Muscle of leg (tissue), 11 donors: Measurements from ENCODE around the gene ABLIM1. TPM values are rescaled to one million over a fixed set of nuclear protein-coding genes. Genes with fewer than 3 reads are reported as not detected.

Experiments
- DNase-seq: peaks from one replicate; pipeline ENCODE4 v3.0.0; 2013
- H3K27ac ChIP-seq: one replicate; pipeline ENCODE4 v1.5.1; 2013; ENCODE audit warnings: mild to moderate bottlenecking, low read length, control low read depth
- H3K27me3 ChIP-seq: one replicate; pipeline ENCODE4 v1.6.1; 2013; ENCODE audit warnings: low read length; ENCODE audit not compliant: control insufficient read depth, insufficient read depth
- H3K36me3 ChIP-seq: one replicate; pipeline ENCODE4 v1.6.1; 2013; ENCODE audit warnings: low read length; ENCODE audit not compliant: control insufficient read depth, insufficient read depth
- H3K4me1 ChIP-seq: one replicate; pipeline ENCODE4 v1.6.1; 2013; ENCODE audit warnings: low read length; ENCODE audit not compliant: control insufficient read depth, insufficient read depth
- H3K4me3 ChIP-seq: one replicate; pipeline ENCODE4 v1.5.1; 2013; ENCODE audit warnings: low read length, control low read depth
- H3K9me3 ChIP-seq: replicated peaks from 2 replicates; pipeline ENCODE4 v1.6.1; 2013; ENCODE audit warnings: low read depth, low read length; ENCODE audit not compliant: control insufficient read depth
- WGBS: methylation state at CpG from one replicate; pipeline ENCODE4 v1.1.5; 2013; ENCODE audit warnings: missing lambda C conversion rate; ENCODE audit not compliant: insufficient coverage; 5-methylcytosine and 5-hydroxymethylcytosine counted together
- polyA plus RNA-seq, 8 donors: library from polyadenylated mRNA; unstranded; fragments of 120-200 nt; gene quantifications; one replicate each; pipeline versions ENCODE4 v1.2.1 to v1.2.3, GENCODE V29; 2013; ENCODE audit warnings: inconsistent platforms in 1 of 8, low replicate concordance in 1 of 8; ENCODE audit not compliant: insufficient read length in 8 of 8, insufficient read depth in 1 of 8
- total RNA-seq: library from RNA; stranded (reverse); fragments of 120-200 nt; gene quantifications from one replicate; pipeline ENCODE4 v1.2.4, GENCODE V29; 2013

ABLIM1 gene
- total and polyA plus RNA-seq, 9 donors = 27.7 to 62.7 (median 46.2) TPM

DNA sequence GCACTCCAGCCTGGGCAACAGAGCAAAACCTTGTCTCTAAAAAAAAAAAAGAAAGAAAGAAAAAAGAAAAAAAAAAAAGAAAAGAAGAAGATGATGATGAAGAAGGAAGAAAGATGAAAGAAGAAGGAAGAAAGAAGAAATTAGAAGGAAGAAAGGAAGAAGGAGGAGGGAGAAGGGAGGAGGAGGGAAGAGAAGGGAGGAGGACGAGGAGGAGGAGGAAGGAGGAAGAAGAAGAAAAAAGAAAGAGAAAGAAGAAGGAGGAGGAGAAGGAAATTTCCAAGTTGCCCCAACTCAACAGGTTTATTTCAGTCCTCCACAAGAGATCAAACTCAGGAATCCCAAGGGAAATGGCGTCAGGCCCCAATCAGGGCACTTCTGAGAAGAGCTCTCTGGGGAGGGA is 115.7 kb downstream of the ABLIM1 start:
- H3K36me3 ChIP-seq = peaks cover 11% of the 10 kb centered on the region
- no peaks in the 10 kb centered on the region for H3K27me3 ChIP-seq
- 80% methylated on average over 1 of the region's 2 CpGs for WGBS
- H3K9me3 ChIP-seq = no peaks in the 10 kb centered on the region
- peak overlapping the region; percentile 85 for H3K27ac ChIP-seq
- no peak overlapping the region for H3K4me3 ChIP-seq
- peaks cover 23% of the 10 kb centered on the region for H3K4me1 ChIP-seq
- DNase-seq = no peak

DNA sequence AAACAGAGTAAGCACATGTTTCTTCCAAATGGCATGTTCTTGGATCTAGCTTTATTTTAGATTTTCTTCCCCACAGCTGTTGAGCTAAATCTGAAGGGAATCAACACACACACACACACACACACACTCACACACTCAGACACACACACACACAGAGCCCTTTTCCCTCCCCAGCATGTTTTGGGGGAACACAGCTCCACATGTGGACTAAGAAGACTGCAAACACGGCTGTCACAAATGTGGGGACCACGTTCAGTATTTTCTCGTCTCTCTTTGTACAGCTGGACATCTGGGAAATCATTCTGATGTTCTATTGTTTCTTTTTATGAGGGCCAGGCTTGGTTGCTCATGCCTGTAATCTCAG is 116.3 kb downstream of the ABLIM1 start:
- WGBS = 43% methylated on average over 3 of the region's 3 CpGs
- DNase-seq = no peak
- Histone ChIP-seq H3K9me3 (no peaks in the 10 kb centered on the region), H3K4me3 (no peak overlapping the region), H3K36me3 (peaks cover 11% of the 10 kb centered on the region), H3K4me1 (peaks cover 23% of the 10 kb centered on the region), H3K27me3 (no peaks in the 10 kb centered on the region), H3K27ac (peak overlapping the region; percentile 85)

DNA sequence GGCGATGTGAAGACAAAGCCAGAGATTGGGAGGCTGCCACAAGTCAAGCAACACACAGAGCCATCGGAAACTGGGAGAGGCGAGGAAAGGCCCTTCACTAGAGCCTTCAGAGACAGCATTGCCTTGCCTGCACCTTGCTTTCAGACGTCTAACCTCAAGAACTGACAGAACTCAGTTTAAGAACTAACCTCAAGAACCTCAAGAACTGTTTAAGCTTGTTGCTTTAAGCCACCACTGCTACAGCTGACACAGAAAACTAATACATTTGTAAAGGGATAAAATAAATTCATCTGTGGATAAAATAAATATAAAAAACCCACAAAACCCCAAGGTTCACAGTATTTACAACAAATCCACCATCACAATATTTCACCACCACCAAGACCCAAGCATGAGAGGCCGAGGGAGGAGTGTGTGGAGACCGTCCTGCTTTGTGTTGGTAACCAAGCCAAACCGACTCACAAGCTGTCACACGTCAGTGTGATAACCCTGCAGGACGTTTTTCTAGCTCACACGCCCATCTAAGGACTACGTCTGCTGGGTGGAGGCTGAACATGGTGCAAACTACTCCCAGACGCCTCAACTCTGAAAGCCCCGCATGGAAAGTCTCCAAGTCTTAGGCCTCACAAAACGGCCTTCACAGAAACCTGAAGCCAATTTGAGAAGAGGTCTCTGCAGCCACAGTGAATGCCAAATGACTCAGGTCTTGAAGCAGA is 116.8 kb downstream of the ABLIM1 start:
- no peaks in the 10 kb centered on the region for H3K27me3 ChIP-seq
- no peak overlapping the region for H3K4me3 ChIP-seq
- H3K9me3 ChIP-seq = no peaks in the 10 kb centered on the region
- DNase-seq = peak; percentile 98
- 37% methylated on average over 12 of the region's 14 CpGs for WGBS
- peaks cover 11% of the 10 kb centered on the region for H3K36me3 ChIP-seq
- peaks cover 23% of the 10 kb centered on the region for H3K4me1 ChIP-seq
- peak overlapping the region; percentile 85 for H3K27ac ChIP-seq

DNA sequence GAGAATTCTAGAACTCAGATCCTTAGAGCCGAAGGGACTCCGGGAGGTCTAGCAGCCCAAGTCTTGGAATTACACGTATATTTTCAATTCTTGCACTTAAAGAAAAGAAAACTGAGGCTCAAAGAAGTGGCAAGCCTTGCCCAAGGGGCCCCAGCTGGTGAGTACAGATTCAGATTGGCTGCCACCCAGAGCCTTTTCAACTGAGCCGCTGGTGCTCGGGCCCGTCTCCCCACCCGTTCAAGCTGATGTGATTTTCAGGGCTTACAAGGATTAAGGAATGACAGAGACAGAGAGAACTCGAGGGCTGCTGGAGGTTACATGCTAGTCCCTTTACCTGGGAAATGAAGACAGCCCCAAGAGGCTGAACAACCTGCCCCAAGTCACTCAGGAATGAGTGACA is 117.8 kb downstream of the ABLIM1 start:
- H3K27ac ChIP-seq = peak overlapping the region; percentile 85
- peaks cover 8% of the 10 kb centered on the region for H3K36me3 ChIP-seq
- WGBS = 62% methylated on average over 8 of the region's 8 CpGs
- no peaks in the 10 kb centered on the region for H3K27me3 ChIP-seq
- DNase-seq = no peak
- peaks cover 23% of the 10 kb centered on the region for H3K4me1 ChIP-seq
- H3K9me3 ChIP-seq = no peaks in the 10 kb centered on the region
- H3K4me3 ChIP-seq = no peak overlapping the region

DNA sequence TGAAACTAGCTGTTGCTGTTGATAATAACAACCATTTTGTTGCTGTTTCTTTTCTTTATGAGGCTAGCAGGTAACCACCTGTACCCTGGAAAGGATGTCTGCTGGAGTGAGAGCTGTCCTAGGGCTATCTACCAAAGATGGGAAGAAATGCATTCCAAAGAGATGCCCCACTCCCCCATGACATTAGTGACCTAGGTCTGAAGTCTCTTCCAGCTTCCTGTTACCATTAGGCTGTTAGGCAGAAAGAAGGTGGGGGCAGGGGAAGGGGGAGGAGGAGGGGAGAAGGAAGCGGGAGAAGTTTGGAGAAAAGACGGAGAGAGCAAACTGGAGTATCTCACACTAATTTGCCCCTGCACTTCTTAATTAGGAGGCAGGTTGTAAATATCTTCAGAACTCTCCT is 118.5 kb downstream of the ABLIM1 start:
- Histone ChIP-seq H3K27me3 (no peaks in the 10 kb centered on the region), H3K27ac (no peak overlapping the region), H3K36me3 (peaks cover 3% of the 10 kb centered on the region), H3K9me3 (no peaks in the 10 kb centered on the region), H3K4me1 (peaks cover 23% of the 10 kb centered on the region), H3K4me3 (no peak overlapping the region)
- WGBS = no CpG with 5 or more reads among the region's 2 CpGs
- no peak for DNase-seq

DNA sequence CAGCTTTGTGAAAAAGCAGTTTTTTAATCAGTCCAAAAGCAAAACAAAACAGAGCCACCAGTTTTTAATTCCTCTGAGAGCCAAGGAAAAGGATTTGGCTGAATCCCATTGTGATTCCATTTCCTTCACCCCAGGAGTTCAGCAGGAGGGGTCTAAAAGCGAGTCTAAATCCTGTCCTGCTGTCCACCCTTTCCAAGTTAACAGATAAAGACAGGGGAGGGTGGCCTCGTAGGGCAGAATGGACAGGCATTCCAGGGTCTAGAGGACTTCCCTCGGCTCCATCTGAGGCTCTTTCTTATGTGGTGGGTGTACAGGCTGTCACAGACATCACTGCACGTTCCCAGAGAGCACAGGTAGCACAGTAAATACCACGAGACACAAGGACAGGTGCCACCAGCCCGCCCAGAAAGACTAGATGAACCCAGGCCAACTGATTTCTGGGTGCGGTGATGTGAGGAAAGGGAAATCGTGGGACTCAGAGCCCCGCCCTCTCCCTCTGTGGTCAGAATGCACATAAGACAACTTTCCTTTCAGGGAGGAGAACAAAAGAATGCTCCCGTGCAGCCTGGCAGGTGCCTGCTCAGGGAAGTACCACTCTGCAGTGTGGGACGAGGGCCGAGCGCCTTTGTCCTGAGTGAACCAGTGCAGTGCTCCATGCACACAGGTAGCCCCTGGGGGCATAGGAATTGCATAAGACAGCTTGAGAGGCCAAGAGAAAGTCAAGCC is 119.7 kb downstream of the ABLIM1 start:
- Histone ChIP-seq H3K27me3 (no peaks in the 10 kb centered on the region), H3K27ac (no peak overlapping the region), H3K4me3 (no peak overlapping the region), H3K36me3 (peaks cover 7% of the 10 kb centered on the region), H3K9me3 (no peaks in the 10 kb centered on the region), H3K4me1 (peaks cover 23% of the 10 kb centered on the region)
- no peak for DNase-seq
- WGBS = 59% methylated on average over 9 of the region's 13 CpGs

DNA sequence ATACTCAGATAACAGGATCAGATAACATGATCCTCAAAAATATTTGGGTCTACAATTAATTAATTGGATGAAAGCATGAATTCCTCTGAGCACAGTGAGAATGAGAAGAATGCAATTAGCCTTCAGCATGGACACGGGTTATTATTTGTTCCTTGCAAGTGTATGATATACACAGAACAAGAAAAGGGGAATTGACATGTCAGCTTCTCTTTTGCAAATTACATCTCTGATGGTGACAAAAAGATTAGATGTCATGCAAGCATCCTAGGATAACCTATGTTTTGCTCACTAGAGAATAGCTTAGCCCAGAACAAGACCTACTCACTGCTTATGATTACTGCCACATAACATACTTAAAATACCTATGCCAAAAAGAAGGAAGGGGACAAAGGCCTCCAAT is 120.3 kb downstream of the ABLIM1 start:
- no peak for DNase-seq
- H3K4me1 ChIP-seq = peaks cover 23% of the 10 kb centered on the region
- peaks cover 7% of the 10 kb centered on the region for H3K36me3 ChIP-seq

DNA sequence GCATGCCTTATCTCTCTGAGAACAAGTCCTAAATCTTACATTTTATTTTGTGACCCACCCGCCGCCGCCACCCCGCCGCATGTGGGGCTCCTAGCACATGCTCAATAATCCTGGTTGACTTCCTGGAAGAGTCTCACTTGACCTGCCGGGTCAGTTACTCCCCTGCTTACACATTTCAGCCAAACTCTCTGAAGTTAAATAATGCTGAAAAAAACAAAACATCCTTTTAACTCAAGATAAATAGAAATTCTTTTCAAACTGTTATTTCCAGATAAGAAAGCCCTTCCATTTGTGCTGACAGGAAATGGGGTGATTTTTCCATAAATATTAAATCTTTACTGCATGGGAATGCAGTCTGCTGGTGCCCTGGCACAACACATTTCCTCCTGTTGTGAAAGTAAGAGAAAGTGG is 123.5 kb downstream of the ABLIM1 start:
- no peak for DNase-seq
- Histone ChIP-seq H3K36me3 (peaks cover 4% of the 10 kb centered on the region), H3K27ac (no peak overlapping the region), H3K9me3 (no peaks in the 10 kb centered on the region), H3K4me1 (peaks cover 6% of the 10 kb centered on the region), H3K4me3 (no peak overlapping the region), H3K27me3 (no peaks in the 10 kb centered on the region)
- WGBS = 89% methylated on average over 5 of the region's 6 CpGs

More for the DNA sequence above, 120.3 kb downstream of the ABLIM1 start:
- no peaks in the 10 kb centered on the region for H3K9me3 ChIP-seq
- no CpG with 5 or more reads among the region's 1 CpG for WGBS
- H3K27me3 ChIP-seq = no peaks in the 10 kb centered on the region
- H3K27ac ChIP-seq = no peak overlapping the region
- no peak overlapping the region for H3K4me3 ChIP-seq

DNA sequence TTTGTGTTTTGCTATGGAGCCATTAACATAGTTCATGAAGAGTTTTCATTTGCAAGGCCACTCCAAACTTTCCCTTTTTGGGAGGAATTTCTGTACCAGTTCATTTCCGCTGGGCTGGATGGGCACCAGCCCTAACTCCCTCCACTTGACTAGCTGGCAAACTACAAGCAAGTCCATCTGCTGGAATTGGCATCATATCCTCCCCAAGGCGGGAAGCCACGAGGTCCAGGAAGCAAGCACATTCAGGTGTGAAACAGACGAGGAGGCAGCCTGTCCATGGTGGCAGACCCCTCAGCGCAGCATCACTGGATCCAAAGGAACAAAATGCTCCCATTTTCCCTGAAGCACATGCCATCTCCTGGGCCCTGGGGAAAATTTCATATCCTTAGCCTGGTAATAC is 125.8 kb downstream of the ABLIM1 start:
- Histone ChIP-seq H3K27ac (no peak overlapping the region), H3K36me3 (peaks cover 4% of the 10 kb centered on the region), H3K4me1 (peaks cover 2% of the 10 kb centered on the region), H3K27me3 (no peaks in the 10 kb centered on the region), H3K4me3 (no peak overlapping the region), H3K9me3 (no peaks in the 10 kb centered on the region)
- no peak for DNase-seq
- WGBS = 89% methylated on average over 5 of the region's 5 CpGs

DNA sequence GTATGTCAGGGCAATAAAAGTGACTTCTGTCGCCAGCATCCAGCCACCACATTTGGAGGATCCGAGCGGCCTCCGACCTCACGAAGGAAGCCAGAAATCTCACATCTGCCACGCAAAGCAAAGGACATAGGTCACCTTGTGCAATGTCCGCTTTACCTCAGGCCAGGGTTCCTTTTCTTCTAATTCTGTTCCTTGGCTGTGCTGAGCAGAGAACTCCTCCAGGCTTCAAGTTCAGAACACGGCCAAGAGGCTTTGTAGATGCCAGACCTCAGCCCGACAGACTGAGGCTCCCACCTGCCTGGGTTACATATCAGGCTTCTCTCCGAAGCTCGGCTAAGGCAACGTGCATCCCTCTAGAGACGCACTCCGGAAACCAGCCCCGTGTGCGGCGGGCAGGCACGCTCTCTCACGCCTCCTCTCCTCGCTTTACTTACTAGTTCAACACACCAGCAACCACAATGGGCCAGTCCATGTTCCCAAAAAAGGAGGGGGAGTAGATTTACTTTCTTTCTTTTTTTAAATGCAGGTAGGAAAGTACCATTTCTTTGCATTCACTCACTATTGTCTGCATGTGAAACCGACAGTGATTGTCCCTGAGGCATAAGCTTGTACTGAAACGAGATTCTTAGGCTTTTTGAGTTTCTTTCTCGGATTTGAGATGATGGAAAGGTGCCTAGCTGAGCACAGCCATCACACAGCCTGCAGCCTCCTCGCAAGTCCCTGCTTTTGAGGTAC is 131.4 kb downstream of the ABLIM1 start:
- Histone ChIP-seq H3K4me1 (peaks cover 12% of the 10 kb centered on the region), H3K4me3 (peak overlapping the region; percentile 44), H3K36me3 (no peaks in the 10 kb centered on the region), H3K9me3 (no peaks in the 10 kb centered on the region), H3K27ac (peak overlapping the region; percentile 73), H3K27me3 (no peaks in the 10 kb centered on the region)
- DNase-seq = peak; percentile 94
- 1% methylated on average over 16 of the region's 24 CpGs for WGBS
